ENCODE data around the gene SHROOM2. TPM values are rescaled to one million over a fixed set of nuclear protein-coding genes. Genes with fewer than 3 reads are reported as not detected.

SHROOM2 gene
- total RNA-seq, 4 donors from 2014 or later, result 0.67 to 2.3 (median 1.6) TPM

GRCh38 chrX:9948406-9948805 is 162.2 kb downstream of the SHROOM2 start:
- no peaks in the 10 kb centered on the region for H3K4me1 ChIP-seq
- H3K27me3 ChIP-seq, result no peaks in the 10 kb centered on the region
- no peak overlapping the region for H3K4me3 ChIP-seq
- no peak overlapping the region for H3K27ac ChIP-seq
- ATAC-seq, result no peak
- whole genome bisulfite sequencing, 2 donors (ENCODE audit: low coverage in 1 of 2), result 71 to 96% methylated on average over 6 to 7 of the region's 9 CpGs
- H3K36me3 ChIP-seq, result no peaks in the 10 kb centered on the region
- TF ChIP-seq EP300 (IDR thresholded peaks at IDR 0.05), result no peak
- no peaks in the 10 kb centered on the region for H3K9me3 ChIP-seq

GRCh38 chrX:9952300-9952699 is 166.1 kb downstream of the SHROOM2 start:
- ATAC-seq, result no peak
- Histone ChIP-seq H3K36me3 (no peaks in the 10 kb centered on the region), H3K9me3 (no peaks in the 10 kb centered on the region), H3K4me1 (no peaks in the 10 kb centered on the region), H3K4me3 (no peak overlapping the region), H3K27ac (no peak overlapping the region), H3K27me3 (no peaks in the 10 kb centered on the region)
- TF ChIP-seq POLR2A (IDR thresholded peaks at IDR 0.05) (no peak), EP300 (IDR thresholded peaks at IDR 0.05) (no peak), CTCF (IDR thresholded peaks at IDR 0.05) (no peak), POLR2AphosphoS5 (IDR thresholded peaks at IDR 0.05) (no peak)
- WGBS, 2 donors (ENCODE audit: low coverage in 1 of 2), result 40 to 80% methylated on average over 1 of the region's 1 CpG

- H3K36me3 ChIP-seq, result no peaks in the 10 kb centered on the region
- no peak for ATAC-seq
- no peaks in the 10 kb centered on the region for H3K27me3 ChIP-seq
- no peaks in the 10 kb centered on the region for H3K9me3 ChIP-seq
- TF ChIP-seq POLR2A (IDR thresholded peaks at IDR 0.05) (no peak), CTCF (IDR thresholded peaks at IDR 0.05) (no peak), POLR2AphosphoS5 (IDR thresholded peaks at IDR 0.05) (no peak), EP300 (IDR thresholded peaks at IDR 0.05) (no peak)
- 67% methylated on average over 1 of the region's 2 CpGs; no CpG with 5 or more reads in 1 of the 2 donors for WGBS, 2 donors (ENCODE audit: low coverage in 1 of 2)
- no peak overlapping the region for H3K4me3 ChIP-seq
- no peaks in the 10 kb centered on the region for H3K4me1 ChIP-seq
- no peak overlapping the region for H3K27ac ChIP-seq
Observed at GRCh38 chrX:9953396-9953795, 167.2 kb downstream of the SHROOM2 start.

GRCh38 chrX:9955506-9955905 is 169.3 kb downstream of the SHROOM2 start:
- no peak for ATAC-seq
- 52 to 82% methylated on average over 4 to 6 of the region's 6 CpGs for WGBS, 2 donors (ENCODE audit: low coverage in 1 of 2)
- Histone ChIP-seq H3K4me3 (no peak overlapping the region), H3K27me3 (no peaks in the 10 kb centered on the region), H3K9me3 (no peaks in the 10 kb centered on the region), H3K27ac (no peak overlapping the region), H3K4me1 (no peaks in the 10 kb centered on the region), H3K36me3 (no peaks in the 10 kb centered on the region)
- no peak for TF ChIP-seq CTCF (IDR thresholded peaks at IDR 0.05)
- no peak for TF ChIP-seq EP300 (IDR thresholded peaks at IDR 0.05)
- TF ChIP-seq POLR2AphosphoS5 (IDR thresholded peaks at IDR 0.05), result no peak
- TF ChIP-seq POLR2A (IDR thresholded peaks at IDR 0.05), result no peak

- Histone ChIP-seq H3K36me3 (no peaks in the 10 kb centered on the region), H3K27me3 (no peaks in the 10 kb centered on the region), H3K4me1 (no peaks in the 10 kb centered on the region), H3K9me3 (no peaks in the 10 kb centered on the region), H3K27ac (no peak overlapping the region), H3K4me3 (no peak overlapping the region)
- 85 to 89% methylated on average over 3 to 6 of the region's 9 CpGs for WGBS, 2 donors (ENCODE audit: low coverage in 1 of 2)
- TF ChIP-seq CTCF (IDR thresholded peaks at IDR 0.05), result no peak
- no peak for TF ChIP-seq POLR2A (IDR thresholded peaks at IDR 0.05)
- TF ChIP-seq EP300 (IDR thresholded peaks at IDR 0.05), result no peak
- TF ChIP-seq POLR2AphosphoS5 (IDR thresholded peaks at IDR 0.05), result no peak
- ATAC-seq, result no peak
Observed at GRCh38 chrX:9957743-9958142, 171.5 kb downstream of the SHROOM2 start.

Measured in gastroesophageal sphincter (tissue), 4 donors.